Mammary epithelial cell (primary cell): ENCODE measurements around the gene NEK4.

Experiments
- CTCF ChIP-seq, 2 donors: IDR thresholded peaks in 1 of 2; conservative IDR thresholded peaks in 1 of 2; 2 replicates each; pipeline ENCODE4 v1.5.1; 2011 to 2012; ENCODE audit warnings: inconsistent platforms in 2 of 2, low read length in 2 of 2, mild to moderate bottlenecking in 2 of 2, control low read depth in 1 of 2, low read depth in 1 of 2; ENCODE audit not compliant: insufficient read depth in 1 of 2; ENCODE audit errors: extremely low read depth in 1 of 2
- EZH2 ChIP-seq: IDR thresholded peaks from 2 replicates; pipeline ENCODE4 v1.6.1; 2012; ENCODE audit warnings: low read length, inconsistent platforms, borderline replicate concordance

- no peak for TF ChIP-seq CTCF (conservative IDR thresholded peaks at IDR 0.05 in 1 of 2, IDR thresholded peaks at IDR 0.05 in 1 of 2; ENCODE audit: extremely low read depth in 1 of 2, insufficient read depth in 1 of 2, low read depth in 1 of 2, low read length in 2 of 2)
- no peak for TF ChIP-seq EZH2
Observed at GRCh38 chr3:52705438-52705687, 65.4 kb downstream of the NEK4 start.
